Omental fat pad (tissue), 4 donors: Measurements from ENCODE around the gene PGA3. TPM values are rescaled to one million over a fixed set of nuclear protein-coding genes. Genes with fewer than 3 reads are reported as not detected.
"Not testable (repeated sequence)": the region's sequence is repeated elsewhere in the genome, so short reads cannot be mapped to it uniquely, and the experiment has no call there.

ENCODE experiments used
- ATAC-seq: fragments of 150-250 bp; one replicate; pipeline ENCODE4 v1.9.1; 2016; ENCODE audit warnings: mild to moderate bottlenecking, moderate library complexity; ENCODE audit not compliant: low FRiP score
- DNase-seq: peaks from one replicate; pipeline ENCODE4 v3.0.0-alpha.2; 2019; ENCODE audit warnings: low spot score
- total RNA-seq, 4 donors: library from RNA; depleted of rRNA; stranded (reverse); fragments of >200 nt; gene quantifications; one replicate each; pipeline ENCODE4 v1.1.0, GENCODE V29; 2016
- TF ChIP-seq, protein P1 (sequence below), 3 donors: fragments of 450-650 bp; IDR thresholded peaks; one replicate each; pipeline ENCODE4 v1.5.1; 2016 to 2017; ENCODE audit warnings: antibody characterized with exemption in 3 of 3, mild to moderate bottlenecking in 3 of 3, moderate library complexity in 2 of 3

Gene PGA3
- total RNA-seq, 4 donors from 2014 or later: 2.5 to 96.7 (median 7.6) TPM

- DNase-seq: no peak
- TF ChIP-seq, protein P1, sequence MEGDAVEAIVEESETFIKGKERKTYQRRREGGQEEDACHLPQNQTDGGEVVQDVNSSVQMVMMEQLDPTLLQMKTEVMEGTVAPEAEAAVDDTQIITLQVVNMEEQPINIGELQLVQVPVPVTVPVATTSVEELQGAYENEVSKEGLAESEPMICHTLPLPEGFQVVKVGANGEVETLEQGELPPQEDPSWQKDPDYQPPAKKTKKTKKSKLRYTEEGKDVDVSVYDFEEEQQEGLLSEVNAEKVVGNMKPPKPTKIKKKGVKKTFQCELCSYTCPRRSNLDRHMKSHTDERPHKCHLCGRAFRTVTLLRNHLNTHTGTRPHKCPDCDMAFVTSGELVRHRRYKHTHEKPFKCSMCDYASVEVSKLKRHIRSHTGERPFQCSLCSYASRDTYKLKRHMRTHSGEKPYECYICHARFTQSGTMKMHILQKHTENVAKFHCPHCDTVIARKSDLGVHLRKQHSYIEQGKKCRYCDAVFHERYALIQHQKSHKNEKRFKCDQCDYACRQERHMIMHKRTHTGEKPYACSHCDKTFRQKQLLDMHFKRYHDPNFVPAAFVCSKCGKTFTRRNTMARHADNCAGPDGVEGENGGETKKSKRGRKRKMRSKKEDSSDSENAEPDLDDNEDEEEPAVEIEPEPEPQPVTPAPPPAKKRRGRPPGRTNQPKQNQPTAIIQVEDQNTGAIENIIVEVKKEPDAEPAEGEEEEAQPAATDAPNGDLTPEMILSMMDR (IDR thresholded peaks at IDR 0.05): no peak
- ATAC-seq: no peak
Observed at GRCh38 chr11:61195719-61196118, 7.6 kb upstream of the PGA3 start.

GRCh38 chr11:61198361-61198760 is 5.0 kb upstream of the PGA3 start:
- no peak for ATAC-seq
- DNase-seq: no peak
- TF ChIP-seq, protein P1 (IDR thresholded peaks at IDR 0.05): no peak

DNA sequence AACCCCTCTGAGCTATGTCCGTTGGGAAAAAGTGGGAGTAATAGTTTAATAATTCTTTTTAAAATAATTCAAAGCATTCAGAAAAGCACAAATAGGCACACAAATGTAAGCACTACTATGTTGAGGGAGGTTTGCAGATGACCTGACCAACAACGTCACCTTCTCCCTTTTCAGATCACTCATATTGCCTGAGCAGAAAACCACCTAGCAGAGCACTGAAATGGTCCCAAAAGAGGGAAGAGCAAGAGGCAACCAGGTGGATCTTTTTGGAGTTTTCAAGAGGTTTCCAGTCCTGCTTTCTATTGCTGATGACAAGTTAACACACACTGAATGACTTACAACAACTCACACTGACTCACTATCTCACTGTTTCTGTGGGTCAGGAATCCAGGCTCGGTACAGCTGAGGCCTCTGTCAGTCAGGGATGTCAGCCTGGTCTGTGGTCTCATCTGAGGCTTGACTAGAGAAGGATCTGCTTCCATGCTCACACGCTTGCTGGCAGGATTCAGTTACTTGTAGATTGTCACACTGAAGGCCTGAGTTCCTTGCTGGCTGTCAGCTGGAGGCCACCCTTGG is 4.3 kb upstream of the PGA3 start:
- DNase-seq (no peak), ATAC-seq (no peak)
- TF ChIP-seq, protein P1 (IDR thresholded peaks at IDR 0.05): no peak

DNA sequence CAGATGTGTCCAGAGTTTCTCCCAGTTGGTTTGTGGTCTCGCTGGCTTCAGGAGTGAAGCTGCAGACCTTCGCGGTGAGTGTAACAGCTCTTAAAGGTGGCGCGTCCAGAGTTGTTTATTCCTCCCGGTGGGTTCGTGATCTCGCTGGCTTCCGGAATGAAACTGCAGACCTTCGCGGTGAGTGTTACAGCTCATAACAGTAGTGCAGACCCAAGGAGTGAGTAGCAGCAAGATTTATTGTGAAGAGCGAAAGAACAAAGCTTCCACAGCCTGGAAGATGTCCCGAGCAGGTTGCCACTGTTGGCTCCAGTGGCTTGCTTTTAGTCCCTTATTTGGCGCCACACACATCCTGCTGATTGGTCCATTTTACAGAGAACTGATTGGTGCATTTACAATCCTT is 1.8 kb upstream of the PGA3 start:
- TF ChIP-seq, protein P1 (IDR thresholded peaks at IDR 0.05): no peak
- no peak for DNase-seq
- ATAC-seq: no peak

DNA sequence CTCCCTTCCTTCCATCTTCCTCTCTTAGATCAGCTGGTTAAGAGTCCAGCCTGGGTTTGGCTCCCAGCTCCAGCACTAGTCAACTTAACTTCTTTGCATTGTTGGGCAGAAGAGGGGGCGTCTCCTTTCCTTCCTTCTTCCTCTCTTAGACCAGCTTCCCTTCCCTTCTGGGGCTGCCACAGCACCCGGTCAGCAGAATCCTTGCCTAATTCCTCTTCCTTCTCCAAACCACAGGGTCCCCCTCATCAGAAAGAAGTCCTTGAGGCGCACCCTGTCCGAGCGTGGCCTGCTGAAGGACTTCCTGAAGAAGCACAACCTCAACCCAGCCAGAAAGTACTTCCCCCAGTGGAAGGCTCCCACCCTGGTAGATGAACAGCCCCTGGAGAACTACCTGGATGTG is 558 bp downstream of the PGA3 start:
- ATAC-seq, DNase-seq: not testable (repeated sequence)

- not testable (repeated sequence) for DNase-seq, ATAC-seq
Observed at GRCh38 chr11:61204502-61205059, 1.3 kb downstream of the PGA3 start.

DNA sequence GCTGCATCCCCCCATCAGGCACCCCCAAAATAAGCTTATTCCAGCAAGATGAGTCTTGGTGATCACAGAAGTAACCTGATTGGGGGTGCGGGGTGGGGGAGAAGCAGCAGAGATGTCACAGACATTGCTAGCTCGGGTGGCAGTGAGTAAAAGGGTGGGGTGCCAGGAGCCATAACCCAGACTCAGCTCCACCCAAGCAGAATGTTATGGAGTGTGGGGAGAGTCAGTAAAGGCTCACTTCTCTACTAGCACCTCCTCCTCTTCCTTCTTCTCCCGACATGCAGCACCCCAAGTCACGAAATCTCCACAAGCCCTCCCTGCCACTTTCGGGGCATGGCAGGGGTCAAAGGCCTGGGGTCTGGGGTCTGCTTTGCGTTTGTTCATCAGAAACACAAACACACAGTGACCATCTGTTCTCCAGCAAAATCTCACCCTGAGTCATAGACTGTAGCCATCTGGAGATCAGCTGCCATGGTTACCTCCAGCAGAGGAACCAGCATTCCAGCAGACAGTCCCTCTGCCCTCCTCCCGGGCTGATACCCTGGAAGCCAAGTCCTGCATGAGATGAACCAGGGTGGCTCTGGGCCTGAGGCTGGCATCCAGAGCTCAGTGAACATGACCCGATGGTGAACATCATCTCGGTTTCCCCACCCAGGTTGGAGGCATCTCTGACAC is 4.5 kb downstream of the PGA3 start:
- ATAC-seq, DNase-seq: not testable (repeated sequence)

DNA sequence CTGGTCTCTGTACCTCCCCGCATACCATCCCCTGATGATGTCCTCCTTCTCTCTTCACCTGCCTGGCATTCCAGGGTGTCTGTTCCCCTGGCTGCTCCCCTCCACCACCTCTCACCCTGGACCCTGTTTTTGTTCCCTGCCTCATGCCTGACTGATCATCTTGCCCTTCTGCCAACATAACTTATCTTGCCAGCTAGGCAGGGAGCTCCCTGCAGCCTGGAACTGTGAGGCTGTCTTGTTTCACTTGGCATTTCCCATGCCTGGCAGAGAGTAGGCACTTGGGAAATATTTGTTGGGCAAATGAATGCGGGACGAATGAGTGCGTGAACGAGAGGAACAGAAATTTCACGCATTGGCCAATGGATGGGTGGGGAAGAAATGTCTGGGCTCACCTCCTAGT is 7.3 kb downstream of the PGA3 start:
- not testable (repeated sequence) for DNase-seq, ATAC-seq

- not testable (repeated sequence) for DNase-seq, ATAC-seq
Observed at GRCh38 chr11:61211327-61211952, 8.1 kb downstream of the PGA3 start.

DNA sequence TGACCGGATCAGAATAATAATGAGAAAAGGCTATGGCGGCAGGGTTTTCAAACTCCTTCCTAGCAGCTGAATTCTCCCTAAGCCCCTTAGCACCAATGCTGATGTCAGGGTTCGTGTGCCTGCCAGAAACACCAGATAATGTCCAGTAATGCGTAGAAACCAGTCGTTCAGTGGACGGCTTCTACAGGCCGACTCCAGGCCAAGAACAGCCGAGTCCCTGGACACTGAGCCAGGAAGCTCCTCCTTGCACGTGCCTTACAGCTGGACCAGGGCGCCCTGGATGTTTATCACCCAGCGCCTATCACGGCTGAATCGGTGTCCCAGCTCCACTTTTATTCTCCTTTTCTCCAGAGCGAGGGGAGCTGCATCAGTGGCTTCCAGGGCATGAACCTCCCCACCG is 8.9 kb downstream of the PGA3 start:
- ATAC-seq, DNase-seq: not testable (repeated sequence)

- DNase-seq, ATAC-seq: not testable (repeated sequence)
Observed at GRCh38 chr11:61213711-61214324, 10.5 kb downstream of the PGA3 start.

- ATAC-seq, DNase-seq: not testable (repeated sequence)
Observed at GRCh38 chr11:61218306-61218705, 15.0 kb downstream of the PGA3 start.

GRCh38 chr11:61219016-61219415 is 15.7 kb downstream of the PGA3 start:
- not testable (repeated sequence) for ATAC-seq
- peak; percentile 21 for DNase-seq

GRCh38 chr11:61222047-61222446 is 18.7 kb downstream of the PGA3 start, which contains the start of gene PGA4:
TSS of gene PGA4 (plus strand) at chr11:61222347. CDS start at chr11:61222401, 54 bp downstream.
- ATAC-seq, DNase-seq: not testable (repeated sequence)
